Measurements from ENCODE around the gene HOXB6.

The HOXB6 gene

GRCh38 chr17:48582750-48583069 is 22.1 kb downstream of the HOXB6 start:
- Histone ChIP-seq H3K9ac (ENCODE audit: low read length in 5 of 5) (peak overlapping the region in 4 of 5 donors; percentile 71 to 83 (median 80)), H3K27ac (ENCODE audit: low read depth, low read length) (peak overlapping the region; percentile 93), H3K4me3 (ENCODE audit: low read depth in 1 of 5, low read length in 5 of 5) (peak overlapping the region; percentile 64 to 91 (median 78)), H3K27me3 (ENCODE audit: control insufficient read depth in 5 of 5, insufficient read depth in 4 of 5, low read length in 5 of 5) (peaks cover 0 to 2% (median 0%) of the 10 kb centered on the region in 5 donors), H3K36me3 (ENCODE audit: control insufficient read depth in 5 of 5, insufficient read depth in 5 of 5, low read length in 5 of 5) (no peaks in the 10 kb centered on the region), H3K9me3 (ENCODE audit: control insufficient read depth in 5 of 5, low read length in 5 of 5) (no peaks in the 10 kb centered on the region), H3K4me1 (ENCODE audit: control insufficient read depth in 5 of 5, insufficient read depth in 5 of 5, low read length in 5 of 5) (peaks cover 17 to 91% (median 78%) of the 10 kb centered on the region in 5 donors)

GRCh38 chr17:48579760-48580554 is 24.8 kb downstream of the HOXB6 start:
- Histone ChIP-seq H3K9me3 (ENCODE audit: control insufficient read depth in 5 of 5, low read length in 5 of 5) (no peaks in the 10 kb centered on the region), H3K4me1 (ENCODE audit: control insufficient read depth in 5 of 5, insufficient read depth in 5 of 5, low read length in 5 of 5) (peaks cover 13 to 89% (median 78%) of the 10 kb centered on the region in 5 donors), H3K4me3 (ENCODE audit: low read depth in 1 of 5, low read length in 5 of 5) (peak overlapping the region in 3 of 5 donors; percentile 66 to 83 (median 75)), H3K27ac (ENCODE audit: low read depth, low read length) (peak overlapping the region; percentile 93), H3K27me3 (ENCODE audit: control insufficient read depth in 5 of 5, insufficient read depth in 4 of 5, low read length in 5 of 5) (peaks cover 0 to 2% (median 0%) of the 10 kb centered on the region in 5 donors), H3K9ac (ENCODE audit: low read length in 5 of 5) (peak overlapping the region in 4 of 5 donors; percentile 71 to 88 (median 80)), H3K36me3 (ENCODE audit: control insufficient read depth in 5 of 5, insufficient read depth in 5 of 5, low read length in 5 of 5) (peaks cover 0 to 2% (median 0%) of the 10 kb centered on the region in 5 donors)

GRCh38 chr17:48579471-48579759 is 25.4 kb downstream of the HOXB6 start:
- Histone ChIP-seq H3K9ac (ENCODE audit: low read length in 5 of 5) (peak overlapping the region; percentile 21 to 90 (median 71)), H3K36me3 (ENCODE audit: control insufficient read depth in 5 of 5, insufficient read depth in 5 of 5, low read length in 5 of 5) (peaks cover 0 to 2% (median 0%) of the 10 kb centered on the region in 5 donors), H3K4me3 (ENCODE audit: low read depth in 1 of 5, low read length in 5 of 5) (peak overlapping the region in 4 of 5 donors; percentile 77 to 88 (median 80)), H3K27ac (ENCODE audit: low read depth, low read length) (peak overlapping the region; percentile 93), H3K9me3 (ENCODE audit: control insufficient read depth in 5 of 5, low read length in 5 of 5) (no peaks in the 10 kb centered on the region), H3K4me1 (ENCODE audit: control insufficient read depth in 5 of 5, insufficient read depth in 5 of 5, low read length in 5 of 5) (peaks cover 13 to 89% (median 78%) of the 10 kb centered on the region in 5 donors), H3K27me3 (ENCODE audit: control insufficient read depth in 5 of 5, insufficient read depth in 4 of 5, low read length in 5 of 5) (peaks cover 0 to 2% (median 0%) of the 10 kb centered on the region in 5 donors)

GRCh38 chr17:48578616-48579470 is 25.9 kb downstream of the HOXB6 start:
- peak overlapping the region; percentile 70 to 88 (median 77) for H3K4me3 ChIP-seq (ENCODE audit: low read depth in 1 of 5, low read length in 5 of 5)
- peaks cover 13 to 84% (median 77%) of the 10 kb centered on the region in 5 donors for H3K4me1 ChIP-seq (ENCODE audit: control insufficient read depth in 5 of 5, insufficient read depth in 5 of 5, low read length in 5 of 5)
- peaks cover 0 to 2% (median 0%) of the 10 kb centered on the region in 5 donors for H3K36me3 ChIP-seq (ENCODE audit: control insufficient read depth in 5 of 5, insufficient read depth in 5 of 5, low read length in 5 of 5)
- H3K9ac ChIP-seq (ENCODE audit: low read length in 5 of 5), result peak overlapping the region; percentile 44 to 90 (median 84)
- peaks cover 0 to 2% (median 0%) of the 10 kb centered on the region in 5 donors for H3K27me3 ChIP-seq (ENCODE audit: control insufficient read depth in 5 of 5, insufficient read depth in 4 of 5, low read length in 5 of 5)
- H3K9me3 ChIP-seq (ENCODE audit: control insufficient read depth in 5 of 5, low read length in 5 of 5), result no peaks in the 10 kb centered on the region
- H3K27ac ChIP-seq (ENCODE audit: low read depth, low read length), result peak overlapping the region; percentile 93

GRCh38 chr17:48577946-48578615 is 26.7 kb downstream of the HOXB6 start, which contains the start of gene HOXB4:
TSS of gene HOXB4 (minus strand) at chr17:48578350. CDS start at chr17:48578319, 31 bp downstream.
- Histone ChIP-seq H3K9me3 (ENCODE audit: control insufficient read depth in 5 of 5, low read length in 5 of 5) (no peaks in the 10 kb centered on the region), H3K4me3 (ENCODE audit: low read depth in 1 of 5, low read length in 5 of 5) (peak within 1 kb of the TSS; percentile 70 to 88 (median 77)), H3K9ac (ENCODE audit: low read length in 5 of 5) (peak within 1 kb of the TSS; percentile 77 to 90 (median 84)), H3K4me1 (ENCODE audit: control insufficient read depth in 5 of 5, insufficient read depth in 5 of 5, low read length in 5 of 5) (peaks cover 13 to 85% (median 82%) of the 10 kb centered on the region in 5 donors), H3K27me3 (ENCODE audit: control insufficient read depth in 5 of 5, insufficient read depth in 4 of 5, low read length in 5 of 5) (peaks cover 0 to under 1% (median 0%) of the 10 kb centered on the region in 5 donors), H3K27ac (ENCODE audit: low read depth, low read length) (peak within 1 kb of the TSS; percentile 93), H3K36me3 (ENCODE audit: control insufficient read depth in 5 of 5, insufficient read depth in 5 of 5, low read length in 5 of 5) (peaks cover 0 to 5% (median 0%) of the 10 kb centered on the region in 5 donors)

GRCh38 chr17:48577330-48577945 is 27.3 kb downstream of the HOXB6 start:
- Histone ChIP-seq H3K36me3 (ENCODE audit: control insufficient read depth in 5 of 5, insufficient read depth in 5 of 5, low read length in 5 of 5) (peaks cover 0 to 6% (median 0%) of the 10 kb centered on the region in 5 donors), H3K27me3 (ENCODE audit: control insufficient read depth in 5 of 5, insufficient read depth in 4 of 5, low read length in 5 of 5) (no peaks in the 10 kb centered on the region), H3K4me1 (ENCODE audit: control insufficient read depth in 5 of 5, insufficient read depth in 5 of 5, low read length in 5 of 5) (peaks cover 11 to 85% (median 82%) of the 10 kb centered on the region in 5 donors), H3K4me3 (ENCODE audit: low read depth in 1 of 5, low read length in 5 of 5) (peak overlapping the region; percentile 66 to 82 (median 69)), H3K27ac (ENCODE audit: low read depth, low read length) (peak overlapping the region; percentile 88), H3K9me3 (ENCODE audit: control insufficient read depth in 5 of 5, low read length in 5 of 5) (no peaks in the 10 kb centered on the region), H3K9ac (ENCODE audit: low read length in 5 of 5) (peak overlapping the region; percentile 58 to 79 (median 75))

- Histone ChIP-seq H3K4me1 (ENCODE audit: control insufficient read depth in 5 of 5, insufficient read depth in 5 of 5, low read length in 5 of 5) (peaks cover 13 to 86% (median 82%) of the 10 kb centered on the region in 5 donors), H3K27ac (ENCODE audit: low read depth, low read length) (peak overlapping the region; percentile 88), H3K9me3 (ENCODE audit: control insufficient read depth in 5 of 5, low read length in 5 of 5) (no peaks in the 10 kb centered on the region), H3K27me3 (ENCODE audit: control insufficient read depth in 5 of 5, insufficient read depth in 4 of 5, low read length in 5 of 5) (no peaks in the 10 kb centered on the region), H3K4me3 (ENCODE audit: low read depth in 1 of 5, low read length in 5 of 5) (peak overlapping the region; percentile 66 to 82 (median 69)), H3K36me3 (ENCODE audit: control insufficient read depth in 5 of 5, insufficient read depth in 5 of 5, low read length in 5 of 5) (peaks cover 0 to 6% (median 0%) of the 10 kb centered on the region in 5 donors), H3K9ac (ENCODE audit: low read length in 5 of 5) (peak overlapping the region; percentile 20 to 79 (median 75))
Measured at GRCh38 chr17:48576479-48577309, 28.1 kb downstream of the HOXB6 start.

GRCh38 chr17:48575673-48576478 is 28.9 kb downstream of the HOXB6 start:
- peaks cover 0 to 6% (median 0%) of the 10 kb centered on the region in 5 donors for H3K36me3 ChIP-seq (ENCODE audit: control insufficient read depth in 5 of 5, insufficient read depth in 5 of 5, low read length in 5 of 5)
- H3K4me3 ChIP-seq (ENCODE audit: low read depth in 1 of 5, low read length in 5 of 5), result peak overlapping the region; percentile 31 to 61 (median 44)
- H3K9ac ChIP-seq (ENCODE audit: low read length in 5 of 5), result peak overlapping the region in 3 of 5 donors; percentile 67 to 68 (median 68)
- peak overlapping the region; percentile 91 for H3K27ac ChIP-seq (ENCODE audit: low read depth, low read length)
- H3K9me3 ChIP-seq (ENCODE audit: control insufficient read depth in 5 of 5, low read length in 5 of 5), result no peaks in the 10 kb centered on the region
- H3K27me3 ChIP-seq (ENCODE audit: control insufficient read depth in 5 of 5, insufficient read depth in 4 of 5, low read length in 5 of 5), result no peaks in the 10 kb centered on the region
- peaks cover 9 to 86% (median 82%) of the 10 kb centered on the region in 5 donors for H3K4me1 ChIP-seq (ENCODE audit: control insufficient read depth in 5 of 5, insufficient read depth in 5 of 5, low read length in 5 of 5)

Measured in subcutaneous abdominal adipose tissue (tissue), 5 donors.